K562 (cell line): Measurements from ENCODE around the gene AMIGO1. TPM values are rescaled to one million over a fixed set of nuclear protein-coding genes. Genes with fewer than 3 reads are reported as not detected.

ENCODE experiments used
- BCOR ChIP-seq: fragments of 450-650 bp; IDR thresholded peaks from 2 replicates; pipeline ENCODE4 v1.6.1; 2016
- CBX3 ChIP-seq, 2 experiments: IDR thresholded peaks; 1 replicate in 1 of 2; 2 replicates in 1 of 2; pipeline ENCODE4 v1.6.1; 2012; ENCODE audit warnings: inconsistent platforms in 2 of 2, low read length in 2 of 2, borderline replicate concordance in 1 of 2, control low read depth in 1 of 2
- CSDE1 ChIP-seq, 2 experiments: fragments of 450-650 bp; IDR thresholded peaks; 2 replicates each; pipeline ENCODE4 v1.6.1; 2016; ENCODE audit warnings: mild to moderate bottlenecking in 1 of 2
- GATAD2A ChIP-seq: fragments of 450-650 bp; IDR thresholded peaks from 2 replicates; pipeline ENCODE4 v1.6.1; 2017
- LARP7 ChIP-seq: fragments of 450-650 bp; IDR thresholded peaks from 2 replicates; pipeline ENCODE4 v1.6.1; 2016
- MEF2A ChIP-seq: IDR thresholded peaks from 2 replicates; pipeline ENCODE4 v1.6.1; 2011; ENCODE audit warnings: low read depth, mild to moderate bottlenecking, low read length, moderate library complexity; ENCODE audit not compliant: control insufficient read depth
- NFXL1 ChIP-seq: fragments of 450-650 bp; formaldehyde crosslinking; IDR thresholded peaks from 2 replicates; pipeline ENCODE4 v1.4.0; 2021; ENCODE audit warnings: mild to moderate bottlenecking
- PBX2 ChIP-seq, 2 experiments: IDR thresholded peaks in 1 of 2; conservative IDR thresholded peaks in 1 of 2; 2 replicates each; pipeline ENCODE4 v1.6.1; 2016; ENCODE audit warnings: low read depth in 2 of 2, mild to moderate bottlenecking in 1 of 2, missing compliant biosample characterization in 1 of 2, missing genetic modification characterization in 1 of 2, moderate library complexity in 1 of 2
- PRMT5 ChIP-seq: sonication (generic); formaldehyde crosslinking; IDR thresholded peaks from 2 replicates; pipeline ENCODE4 v1.5.0; 2020; ENCODE audit warnings: missing genetic modification reagents
- PTBP1 ChIP-seq: fragments of 200-400 bp; formaldehyde crosslinking; IDR thresholded peaks from 2 replicates; pipeline ENCODE4 v1.6.1; 2017; ENCODE audit warnings: low read depth, low read length
- SRSF1 ChIP-seq: fragments of 200-400 bp; formaldehyde crosslinking; IDR thresholded peaks from 2 replicates; pipeline ENCODE4 v1.6.1; 2017; ENCODE audit warnings: mild to moderate bottlenecking, low read depth, low read length, moderate library complexity
- UBTF ChIP-seq, 2 experiments: IDR thresholded peaks; 2 replicates each; pipeline ENCODE4 v1.6.1; 2012; ENCODE audit warnings: improper control_type of control experiment in 2 of 2, low read depth in 2 of 2, low read length in 2 of 2, borderline replicate concordance in 1 of 2
- ZNF184 ChIP-seq: sonication (generic); formaldehyde crosslinking; IDR thresholded peaks from 2 replicates; pipeline ENCODE4 v1.5.0; 2020; ENCODE audit warnings: missing genetic modification reagents
- polyA plus RNA-seq, 8 experiments: library from polyadenylated mRNA; depleted of rRNA in 4 of 8; stranded (reverse) in 5 of 8; unstranded in 3 of 8; fragments of >200 nt; fragmentation: Nextera tagmentation in 2 of 8; fragmentation: Illumina TruSeq in 1 of 8; extraction: Ambion mirVana in 2 of 8; extraction: Trizol in 1 of 8; gene quantifications; 2 replicates each; pipeline versions ENCODE4 v1.2.1 to v1.2.3, GENCODE V29; 2011 to 2014; ENCODE audit warnings: inconsistent platforms in 1 of 8, missing spikeins in 1 of 8
- total RNA-seq, 7 experiments: library from RNA; depleted of rRNA in 6 of 7; stranded (reverse); fragments of >200 nt in 6 of 7; fragmentation: Illumina TruSeq in 2 of 7; extraction: Trizol in 2 of 7; gene quantifications; 2 replicates each; pipeline versions ENCODE4 v1.2.1 to v1.2.3, GENCODE V29; 2011 to 2021; ENCODE audit warnings: low replicate concordance in 1 of 7

The AMIGO1 gene
- total and polyA plus RNA-seq, 9 of the 15 experiments (the other 6 are each of a cell fraction or from before 2014, with no cell fraction given), result 0.24 to 1.0 (median 0.54) TPM

- TF ChIP-seq CBX3 (IDR thresholded peaks at IDR 0.05; ENCODE audit: borderline replicate concordance in 1 of 2, low read length in 2 of 2) (no peak), LARP7 (no peak), MEF2A (no peak), PBX2 (CRISPR knock-in tag; IDR thresholded peaks at IDR 0.05; ENCODE audit: low read depth) (no peak), PBX2 (tag; conservative IDR thresholded peaks at IDR 0.05; ENCODE audit: low read depth) (peak; percentile 82), PTBP1 (no peak), GATAD2A (no peak), SRSF1 (no peak), PRMT5 (CRISPR knock-in tag) (no peak), UBTF (IDR thresholded peaks at IDR 0.05; ENCODE audit: borderline replicate concordance in 1 of 2, low read depth in 2 of 2, low read length in 2 of 2) (no peak), ZNF184 (no peak), CSDE1 (IDR thresholded peaks at IDR 0.05) (no peak), BCOR (no peak; the same call in 1 of the 2 replicates), NFXL1 (CRISPR knock-in tag) (no peak)
These were observed 37.0 kb upstream of the AMIGO1 start (continued) for GRCh38 chr1:109546311-109547109.
